Prostate gland (tissue), 2 donors: ENCODE measurements around the gene EVC2.

Source experiments
- POLR2A ChIP-seq: fragments of 450-650 bp; IDR thresholded peaks from one replicate; pipeline ENCODE4 v1.6.1; 2016; ENCODE audit warnings: antibody characterized with exemption, mild to moderate bottlenecking
- TF ChIP-seq, protein P1 (sequence below), 4 experiments: fragments of 200-600 bp in 2 of 4; fragments of 450-650 bp in 2 of 4; sonication (generic) in 2 of 4; IDR thresholded peaks; 1 replicate in 3 of 4; 2 replicates in 1 of 4; pipeline ENCODE4 v1.5.1; 2016 to 2019; ENCODE audit warnings: antibody characterized with exemption in 4 of 4, mild to moderate bottlenecking in 2 of 4, moderate library complexity in 2 of 4

GRCh38 chr4:5532100-5532499, 176.3 kb downstream of the EVC2 start:
- no peak for TF ChIP-seq POLR2A
- TF ChIP-seq, protein P1, sequence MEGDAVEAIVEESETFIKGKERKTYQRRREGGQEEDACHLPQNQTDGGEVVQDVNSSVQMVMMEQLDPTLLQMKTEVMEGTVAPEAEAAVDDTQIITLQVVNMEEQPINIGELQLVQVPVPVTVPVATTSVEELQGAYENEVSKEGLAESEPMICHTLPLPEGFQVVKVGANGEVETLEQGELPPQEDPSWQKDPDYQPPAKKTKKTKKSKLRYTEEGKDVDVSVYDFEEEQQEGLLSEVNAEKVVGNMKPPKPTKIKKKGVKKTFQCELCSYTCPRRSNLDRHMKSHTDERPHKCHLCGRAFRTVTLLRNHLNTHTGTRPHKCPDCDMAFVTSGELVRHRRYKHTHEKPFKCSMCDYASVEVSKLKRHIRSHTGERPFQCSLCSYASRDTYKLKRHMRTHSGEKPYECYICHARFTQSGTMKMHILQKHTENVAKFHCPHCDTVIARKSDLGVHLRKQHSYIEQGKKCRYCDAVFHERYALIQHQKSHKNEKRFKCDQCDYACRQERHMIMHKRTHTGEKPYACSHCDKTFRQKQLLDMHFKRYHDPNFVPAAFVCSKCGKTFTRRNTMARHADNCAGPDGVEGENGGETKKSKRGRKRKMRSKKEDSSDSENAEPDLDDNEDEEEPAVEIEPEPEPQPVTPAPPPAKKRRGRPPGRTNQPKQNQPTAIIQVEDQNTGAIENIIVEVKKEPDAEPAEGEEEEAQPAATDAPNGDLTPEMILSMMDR (IDR thresholded peaks at IDR 0.05): no peak
